Measurements from ENCODE around the gene MELTF.

The MELTF gene

GRCh38 chr3:197006860-197007259 lies 22.8 kb downstream of the MELTF start:
- H3K9ac ChIP-seq (ENCODE audit: low read length) = no peak overlapping the region
- H3K36me3 ChIP-seq (ENCODE audit: low read length) = no peaks in the 10 kb centered on the region
- no peaks in the 10 kb centered on the region for H3K79me2 ChIP-seq (ENCODE audit: insufficient read depth, low read length)
- H3K4me2 ChIP-seq (ENCODE audit: low read depth, low read length, poor library complexity, severe bottlenecking) = no peak overlapping the region
- TF ChIP-seq CTCF (IDR thresholded peaks at IDR 0.05; ENCODE audit: insufficient read depth, low read length, poor library complexity, severe bottlenecking) (no peak), EZH2phosphoT487 (conservative IDR thresholded peaks at IDR 0.05; ENCODE audit: low read length) (no peak)
- H4K20me1 ChIP-seq (ENCODE audit: low read depth, low read length) = no peaks in the 10 kb centered on the region
- no peaks in the 10 kb centered on the region for H3K27me3 ChIP-seq (ENCODE audit: low read length)
- H3K9me2 ChIP-seq (replicated peaks; ENCODE audit: insufficient read depth, low read length) = no peaks in the 10 kb centered on the region
- no peak overlapping the region for H3K4me3 ChIP-seq (ENCODE audit: insufficient read depth, low read length, poor library complexity, severe bottlenecking)
- no peaks in the 10 kb centered on the region for H3F3A ChIP-seq (ENCODE audit: insufficient read depth)
- no peak overlapping the region for H3K27ac ChIP-seq (ENCODE audit: low read depth, low read length)
- H2AFZ ChIP-seq (ENCODE audit: low read depth, low read length, severe bottlenecking) = no peak overlapping the region
- H3K9me3 ChIP-seq (ENCODE audit: insufficient read depth, low read length) = no peaks in the 10 kb centered on the region

- Histone ChIP-seq H3K4me3 (ENCODE audit: insufficient read depth, low read length, poor library complexity, severe bottlenecking) (no peak overlapping the region), H3K27ac (ENCODE audit: low read depth, low read length) (no peak overlapping the region), H3K27me3 (ENCODE audit: low read length) (no peaks in the 10 kb centered on the region), H3K79me2 (ENCODE audit: insufficient read depth, low read length) (no peaks in the 10 kb centered on the region), H3K4me2 (ENCODE audit: low read depth, low read length, poor library complexity, severe bottlenecking) (no peak overlapping the region), H3K9me2 (replicated peaks; ENCODE audit: insufficient read depth, low read length) (no peaks in the 10 kb centered on the region), H3K36me3 (ENCODE audit: low read length) (no peaks in the 10 kb centered on the region), H3K9me3 (ENCODE audit: insufficient read depth, low read length) (no peaks in the 10 kb centered on the region), H3F3A (ENCODE audit: insufficient read depth) (no peaks in the 10 kb centered on the region), H2AFZ (ENCODE audit: low read depth, low read length, severe bottlenecking) (no peak overlapping the region), H4K20me1 (ENCODE audit: low read depth, low read length) (no peaks in the 10 kb centered on the region), H3K9ac (ENCODE audit: low read length) (no peak overlapping the region)
- TF ChIP-seq CTCF (IDR thresholded peaks at IDR 0.05; ENCODE audit: insufficient read depth, low read length, poor library complexity, severe bottlenecking) (no peak), EZH2phosphoT487 (conservative IDR thresholded peaks at IDR 0.05; ENCODE audit: low read length) (no peak)
Measured at GRCh38 chr3:197006446-197006845, 23.2 kb downstream of the MELTF start.

GRCh38 chr3:197003461-197004385 lies 25.9 kb downstream of the MELTF start:
- Histone ChIP-seq H3K4me3 (ENCODE audit: insufficient read depth, low read length, poor library complexity, severe bottlenecking) (peak overlapping the region; percentile 51), H4K20me1 (ENCODE audit: low read depth, low read length) (no peaks in the 10 kb centered on the region), H3F3A (ENCODE audit: insufficient read depth) (no peaks in the 10 kb centered on the region), H3K9me2 (replicated peaks; ENCODE audit: insufficient read depth, low read length) (no peaks in the 10 kb centered on the region), H3K9ac (ENCODE audit: low read length) (peak overlapping the region; percentile 70), H2AFZ (ENCODE audit: low read depth, low read length, severe bottlenecking) (peak overlapping the region; percentile 80), H3K27me3 (ENCODE audit: low read length) (no peaks in the 10 kb centered on the region), H3K9me3 (ENCODE audit: insufficient read depth, low read length) (no peaks in the 10 kb centered on the region), H3K36me3 (ENCODE audit: low read length) (no peaks in the 10 kb centered on the region), H3K27ac (ENCODE audit: low read depth, low read length) (no peak overlapping the region), H3K79me2 (ENCODE audit: insufficient read depth, low read length) (no peaks in the 10 kb centered on the region), H3K4me2 (ENCODE audit: low read depth, low read length, poor library complexity, severe bottlenecking) (peak overlapping the region; percentile 76)
- TF ChIP-seq CTCF (IDR thresholded peaks at IDR 0.05; ENCODE audit: insufficient read depth, low read length, poor library complexity, severe bottlenecking) = no peak
- TF ChIP-seq EZH2phosphoT487 (conservative IDR thresholded peaks at IDR 0.05; ENCODE audit: low read length) = no peak

All from SU-DHL-6 (cell line).